Measurements from ENCODE around the gene KCNIP4. TPM values are rescaled to one million over a fixed set of nuclear protein-coding genes. Genes with fewer than 3 reads are reported as not detected.

The KCNIP4 gene
- total RNA-seq, 1 donor from 2014 or later, result not detected

- Histone ChIP-seq H3K4me3 (no peak overlapping the region), H3K4me1 (no peaks in the 10 kb centered on the region), H3K27ac (no peak overlapping the region), H3K36me3 (no peaks in the 10 kb centered on the region), H3K27me3 (peaks cover 31% of the 10 kb centered on the region), H3K9me3 (no peaks in the 10 kb centered on the region)
- no peak for DNase-seq
- intact Hi-C loops (cut with DNase I), result no loop called here
- no peak for TF ChIP-seq CTCF (IDR thresholded peaks at IDR 0.05)
- ATAC-seq, result no peak
Measured at GRCh38 chr4:21947791-21948346, 703 bp downstream of the KCNIP4 start.

DNA sequence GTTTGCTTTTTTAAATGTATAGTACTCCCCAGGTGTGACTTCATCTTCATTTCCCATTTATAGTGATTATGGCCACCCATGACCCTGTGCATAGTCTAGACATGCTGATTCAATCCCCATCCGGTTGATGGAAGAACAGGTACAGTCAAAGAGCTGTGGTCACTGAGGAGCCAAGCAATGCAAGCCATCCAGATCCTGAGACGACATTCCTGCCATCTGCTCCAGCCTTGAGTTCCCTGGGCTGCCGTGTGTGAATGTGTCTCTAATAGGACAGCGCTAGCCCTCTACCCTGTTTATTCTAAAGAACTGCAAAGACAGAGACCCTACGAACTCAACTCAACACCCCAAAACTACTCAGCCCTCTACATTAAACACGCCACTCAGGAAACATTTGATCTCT lies 1.7 kb downstream of the KCNIP4 start:
- H3K4me1 ChIP-seq, result no peaks in the 10 kb centered on the region
- DNase-seq (no peak), ATAC-seq (no peak)
- no peaks in the 10 kb centered on the region for H3K36me3 ChIP-seq
- no peaks in the 10 kb centered on the region for H3K9me3 ChIP-seq
- H3K27ac ChIP-seq, result no peak overlapping the region
- intact Hi-C loops (cut with DNase I), result no loop called here
- H3K27me3 ChIP-seq, result peaks cover 31% of the 10 kb centered on the region
- TF ChIP-seq CTCF (IDR thresholded peaks at IDR 0.05), result no peak
- no peak overlapping the region for H3K4me3 ChIP-seq

GRCh38 chr4:21921526-21922180 lies 26.9 kb downstream of the KCNIP4 start:
- H3K4me1 ChIP-seq, result no peaks in the 10 kb centered on the region
- H3K27ac ChIP-seq, result no peak overlapping the region
- no peak for TF ChIP-seq CTCF (IDR thresholded peaks at IDR 0.05)
- H3K4me3 ChIP-seq, result no peak overlapping the region
- H3K36me3 ChIP-seq, result no peaks in the 10 kb centered on the region
- no peak for ATAC-seq
- intact Hi-C loops (cut with DNase I), result no loop called here
- DNase-seq, result no peak
- no peaks in the 10 kb centered on the region for H3K9me3 ChIP-seq
- no peaks in the 10 kb centered on the region for H3K27me3 ChIP-seq

DNA sequence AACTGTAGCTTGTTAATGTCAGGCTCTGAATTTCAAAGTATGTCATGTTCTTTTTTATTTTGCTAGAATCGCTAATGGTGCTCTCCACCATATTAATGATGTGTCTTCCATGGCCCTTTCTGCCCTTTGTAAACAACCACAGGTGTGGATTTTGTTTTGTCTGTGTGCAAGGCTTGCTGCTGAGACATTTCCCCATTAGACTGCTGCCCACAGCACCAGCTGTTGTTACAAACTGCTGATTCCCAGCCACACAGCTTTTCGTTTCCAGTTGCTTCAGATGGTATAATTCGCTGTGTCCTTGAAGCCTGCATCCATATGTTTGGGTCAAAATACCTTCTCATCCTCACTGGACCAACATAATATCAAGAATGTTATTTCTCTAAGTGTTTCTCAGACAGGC lies 32.8 kb downstream of the KCNIP4 start:
- ATAC-seq, result no peak
- DNase-seq, result no peak
- H3K4me3 ChIP-seq, result no peak overlapping the region

DNA sequence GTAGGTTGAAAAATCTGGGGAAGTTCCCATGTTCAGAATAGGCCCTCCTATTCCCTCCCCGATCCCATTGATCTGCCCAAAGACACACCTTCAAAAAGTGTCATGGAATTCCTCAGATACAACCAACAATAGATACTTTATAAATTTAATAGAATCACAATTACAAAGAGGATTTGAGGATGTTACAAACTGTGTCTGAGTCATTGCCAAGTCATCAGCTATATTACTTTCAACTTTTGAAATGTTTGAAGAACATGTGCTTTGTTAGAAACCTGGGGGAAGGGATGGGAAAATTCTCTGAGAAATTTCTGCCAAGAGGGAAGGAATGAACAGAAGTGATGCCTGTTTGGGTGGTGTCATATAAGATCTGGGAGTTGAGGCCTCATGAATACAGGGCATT lies 46.7 kb downstream of the KCNIP4 start:
- TF ChIP-seq CTCF (IDR thresholded peaks at IDR 0.05), result no peak
- Histone ChIP-seq H3K27ac (no peak overlapping the region), H3K9me3 (no peaks in the 10 kb centered on the region), H3K4me3 (no peak overlapping the region), H3K27me3 (no peaks in the 10 kb centered on the region), H3K36me3 (no peaks in the 10 kb centered on the region), H3K4me1 (no peaks in the 10 kb centered on the region)
- intact Hi-C loops (cut with DNase I), result no loop called here
- DNase-seq, result no peak
- no peak for ATAC-seq

More for the DNA sequence above, 32.8 kb downstream of the KCNIP4 start:
- no peaks in the 10 kb centered on the region for H3K9me3 ChIP-seq
- no peak overlapping the region for H3K27ac ChIP-seq
- intact Hi-C loops (cut with DNase I), result no loop called here
- TF ChIP-seq CTCF (IDR thresholded peaks at IDR 0.05), result no peak
- no peaks in the 10 kb centered on the region for H3K27me3 ChIP-seq
- no peaks in the 10 kb centered on the region for H3K36me3 ChIP-seq
- no peaks in the 10 kb centered on the region for H3K4me1 ChIP-seq

Data from upper lobe of right lung (tissue), 1 donor.